ENCODE data around the gene MYMX. TPM values are rescaled to one million over a fixed set of nuclear protein-coding genes. Genes with fewer than 3 reads are reported as not detected.
A peak's percentile ranks its signal among the peaks of the same experiment; 100 is the strongest.

MYMX gene
- polyA plus RNA-seq, 2 of the 4 experiments (the other 2 are of a cell fraction): not detected

DNA sequence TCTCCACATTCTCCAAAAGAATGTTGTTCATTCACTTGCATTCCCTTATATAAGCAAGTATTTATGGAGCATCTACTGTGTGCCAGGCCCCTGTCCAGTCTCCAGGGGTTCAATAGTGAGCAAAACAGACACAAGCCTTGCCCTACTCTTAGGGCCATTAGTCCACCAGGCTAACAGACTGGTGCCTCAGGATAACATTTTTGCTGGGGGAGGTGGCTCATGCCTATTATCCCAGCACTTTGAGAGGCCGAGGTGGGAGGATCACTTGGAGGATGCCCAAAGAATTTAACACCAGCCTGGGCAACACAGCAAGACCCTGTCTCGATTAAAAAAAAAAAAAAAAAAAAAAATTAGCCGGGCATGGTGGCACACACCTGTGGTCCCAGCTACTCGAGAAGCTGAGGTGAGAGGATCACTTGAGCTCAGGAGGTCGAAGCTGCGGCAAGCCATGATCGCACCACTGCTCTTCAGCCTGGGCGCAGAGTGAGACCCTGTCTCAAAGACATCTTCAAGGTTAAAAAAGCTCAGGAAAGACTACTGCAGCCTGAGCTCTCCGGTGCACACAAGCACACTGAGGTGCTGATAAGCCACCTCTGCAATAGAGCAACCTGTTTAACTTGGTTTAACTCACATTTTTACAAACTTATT, 38.2 kb upstream of the MYMX start:
- CTCF ChIA-PET: interaction anchor here (1.4 to 2.8 kb wide), 2 partner anchors 12 to 56 kb away, joined by 3 to 7 read pairs; no protein-coding TSS in a partner anchor
- no peak for DNase-seq (ENCODE audit: low read depth in 1 of 2, low spot score in 1 of 2)
- ATAC-seq: peak in 1 of 2 experiments; percentile 36; a peak in 3 of 6 replicates
- H3K4me2 ChIP-seq: no peak overlapping the region
- H3K4me1 ChIP-seq: 0 out of 3 replicates have a peak, but pooled peaks cover 5% of the 10 kb centered on the region
- no peaks in the 10 kb centered on the region for H3K9me3 ChIP-seq
- no peak for FAIRE-seq
- POLR2A ChIA-PET: no interaction called here
- TF ChIP-seq SMC3 (IDR thresholded peaks at IDR 0.05): no peak
- TF ChIP-seq FOXS1 (CRISPR knock-in tag; IDR thresholded peaks at IDR 0.05): no peak
- TF ChIP-seq NR3C1 (IDR thresholded peaks at IDR 0.05): no peak
- no peak for TF ChIP-seq JUNB (IDR thresholded peaks at IDR 0.05)
- TF ChIP-seq PHF8 (IDR thresholded peaks at IDR 0.05; ENCODE audit: borderline replicate concordance, low read depth): no peak
- TF ChIP-seq EHMT2 (IDR thresholded peaks at IDR 0.05; ENCODE audit: low read depth): no peak
- WGBS (ENCODE audit: missing lambda C conversion rate): 79% methylated on average over 9 of the region's 9 CpGs
- H3K27ac ChIP-seq: no peak overlapping the region
- H3K4me3 ChIP-seq: no peak overlapping the region

GRCh38 chr6:44179072-44179536, 37.6 kb upstream of the MYMX start:
- no peak overlapping the region for H3K4me2 ChIP-seq
- DNase-seq (ENCODE audit: low read depth in 1 of 2, low spot score in 1 of 2) (no peak), ATAC-seq (peak; percentile 14 to 27; a peak in 2 of 6 replicates), FAIRE-seq (no peak)
- CTCF ChIA-PET: no interaction called here
- no peaks in the 10 kb centered on the region for H3K9me3 ChIP-seq
- no peak overlapping the region for H3K27ac ChIP-seq
- 5% methylated on average over 4 of the region's 4 CpGs for WGBS (ENCODE audit: missing lambda C conversion rate)
- 0 out of 3 replicates have a peak, but pooled peaks cover 5% of the 10 kb centered on the region for H3K4me1 ChIP-seq
- POLR2A ChIA-PET: no interaction called here
- H3K4me3 ChIP-seq: no peak overlapping the region
- TF ChIP-seq, protein P1, sequence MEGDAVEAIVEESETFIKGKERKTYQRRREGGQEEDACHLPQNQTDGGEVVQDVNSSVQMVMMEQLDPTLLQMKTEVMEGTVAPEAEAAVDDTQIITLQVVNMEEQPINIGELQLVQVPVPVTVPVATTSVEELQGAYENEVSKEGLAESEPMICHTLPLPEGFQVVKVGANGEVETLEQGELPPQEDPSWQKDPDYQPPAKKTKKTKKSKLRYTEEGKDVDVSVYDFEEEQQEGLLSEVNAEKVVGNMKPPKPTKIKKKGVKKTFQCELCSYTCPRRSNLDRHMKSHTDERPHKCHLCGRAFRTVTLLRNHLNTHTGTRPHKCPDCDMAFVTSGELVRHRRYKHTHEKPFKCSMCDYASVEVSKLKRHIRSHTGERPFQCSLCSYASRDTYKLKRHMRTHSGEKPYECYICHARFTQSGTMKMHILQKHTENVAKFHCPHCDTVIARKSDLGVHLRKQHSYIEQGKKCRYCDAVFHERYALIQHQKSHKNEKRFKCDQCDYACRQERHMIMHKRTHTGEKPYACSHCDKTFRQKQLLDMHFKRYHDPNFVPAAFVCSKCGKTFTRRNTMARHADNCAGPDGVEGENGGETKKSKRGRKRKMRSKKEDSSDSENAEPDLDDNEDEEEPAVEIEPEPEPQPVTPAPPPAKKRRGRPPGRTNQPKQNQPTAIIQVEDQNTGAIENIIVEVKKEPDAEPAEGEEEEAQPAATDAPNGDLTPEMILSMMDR (IDR thresholded peaks at IDR 0.05): no peak
- no peak for TF ChIP-seq HDAC2 (IDR thresholded peaks at IDR 0.05)
- TF ChIP-seq REST (IDR thresholded peaks at IDR 0.05): no peak
- no peak for TF ChIP-seq HOXA7 (CRISPR knock-in tag; IDR thresholded peaks at IDR 0.05)
- no peak for TF ChIP-seq RARB (CRISPR knock-in tag; IDR thresholded peaks at IDR 0.05)
- no peak for TF ChIP-seq CEBPB (IDR thresholded peaks at IDR 0.05)
- TF ChIP-seq BCL3 (IDR thresholded peaks at IDR 0.05): no peak
- no peak for TF ChIP-seq KDM5A (IDR thresholded peaks at IDR 0.05)
- no peak for TF ChIP-seq NR3C1 (IDR thresholded peaks at IDR 0.05)
- no peak for TF ChIP-seq NPAS2 (CRISPR knock-in tag; IDR thresholded peaks at IDR 0.05; ENCODE audit: borderline replicate concordance)
- no peak for TF ChIP-seq CHD2 (IDR thresholded peaks at IDR 0.05; ENCODE audit: low read length, partially characterized antibody)
- no peak for TF ChIP-seq SMC3 (IDR thresholded peaks at IDR 0.05)
- TF ChIP-seq POLR2AphosphoS2 (conservative IDR thresholded peaks at IDR 0.05; ENCODE audit: low read length): no peak
- no peak for TF ChIP-seq MYC (IDR thresholded peaks at IDR 0.05; ENCODE audit: borderline replicate concordance, low read length)
- no peak for TF ChIP-seq HOXB5 (CRISPR knock-in tag; IDR thresholded peaks at IDR 0.05)
- no peak for TF ChIP-seq MAFK (IDR thresholded peaks at IDR 0.05; ENCODE audit: partially characterized antibody)
- TF ChIP-seq ZFP36 (IDR thresholded peaks at IDR 0.05; ENCODE audit: borderline replicate concordance, partially characterized antibody): no peak
- no peak for TF ChIP-seq FOSL2 (IDR thresholded peaks at IDR 0.05)
- TF ChIP-seq FOSL2 (CRISPR knock-in tag; IDR thresholded peaks at IDR 0.05): no peak

Data from A549 (cell line).